HL-60 (cell line): ENCODE data around the gene TMEM63B.

Experiments used
- GABPA ChIP-seq: IDR thresholded peaks from 2 replicates; pipeline ENCODE4 v1.6.1; 2012; ENCODE audit warnings: low read depth
- POLR2AphosphoS5 ChIP-seq: IDR thresholded peaks from 2 replicates; pipeline ENCODE4 v1.6.1; 2012; ENCODE audit warnings: low read depth
- TF ChIP-seq, protein P1 (sequence below): IDR thresholded peaks from one replicate; pipeline ENCODE4 v1.5.1; 2011; ENCODE audit warnings: low read length, control low read depth, inconsistent platforms; ENCODE audit not compliant: insufficient read depth
- TF ChIP-seq, protein P2 (sequence below): IDR thresholded peaks from 2 replicates; pipeline ENCODE4 v1.6.1; 2012; ENCODE audit warnings: low read depth; ENCODE audit not compliant: insufficient replicate concordance

GRCh38 chr6:44198684-44199083, 71.3 kb downstream of the TMEM63B start:
- TF ChIP-seq, protein P1, sequence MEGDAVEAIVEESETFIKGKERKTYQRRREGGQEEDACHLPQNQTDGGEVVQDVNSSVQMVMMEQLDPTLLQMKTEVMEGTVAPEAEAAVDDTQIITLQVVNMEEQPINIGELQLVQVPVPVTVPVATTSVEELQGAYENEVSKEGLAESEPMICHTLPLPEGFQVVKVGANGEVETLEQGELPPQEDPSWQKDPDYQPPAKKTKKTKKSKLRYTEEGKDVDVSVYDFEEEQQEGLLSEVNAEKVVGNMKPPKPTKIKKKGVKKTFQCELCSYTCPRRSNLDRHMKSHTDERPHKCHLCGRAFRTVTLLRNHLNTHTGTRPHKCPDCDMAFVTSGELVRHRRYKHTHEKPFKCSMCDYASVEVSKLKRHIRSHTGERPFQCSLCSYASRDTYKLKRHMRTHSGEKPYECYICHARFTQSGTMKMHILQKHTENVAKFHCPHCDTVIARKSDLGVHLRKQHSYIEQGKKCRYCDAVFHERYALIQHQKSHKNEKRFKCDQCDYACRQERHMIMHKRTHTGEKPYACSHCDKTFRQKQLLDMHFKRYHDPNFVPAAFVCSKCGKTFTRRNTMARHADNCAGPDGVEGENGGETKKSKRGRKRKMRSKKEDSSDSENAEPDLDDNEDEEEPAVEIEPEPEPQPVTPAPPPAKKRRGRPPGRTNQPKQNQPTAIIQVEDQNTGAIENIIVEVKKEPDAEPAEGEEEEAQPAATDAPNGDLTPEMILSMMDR = no peak
- no peak for TF ChIP-seq POLR2AphosphoS5
- TF ChIP-seq GABPA = no peak
- TF ChIP-seq, protein P2, sequence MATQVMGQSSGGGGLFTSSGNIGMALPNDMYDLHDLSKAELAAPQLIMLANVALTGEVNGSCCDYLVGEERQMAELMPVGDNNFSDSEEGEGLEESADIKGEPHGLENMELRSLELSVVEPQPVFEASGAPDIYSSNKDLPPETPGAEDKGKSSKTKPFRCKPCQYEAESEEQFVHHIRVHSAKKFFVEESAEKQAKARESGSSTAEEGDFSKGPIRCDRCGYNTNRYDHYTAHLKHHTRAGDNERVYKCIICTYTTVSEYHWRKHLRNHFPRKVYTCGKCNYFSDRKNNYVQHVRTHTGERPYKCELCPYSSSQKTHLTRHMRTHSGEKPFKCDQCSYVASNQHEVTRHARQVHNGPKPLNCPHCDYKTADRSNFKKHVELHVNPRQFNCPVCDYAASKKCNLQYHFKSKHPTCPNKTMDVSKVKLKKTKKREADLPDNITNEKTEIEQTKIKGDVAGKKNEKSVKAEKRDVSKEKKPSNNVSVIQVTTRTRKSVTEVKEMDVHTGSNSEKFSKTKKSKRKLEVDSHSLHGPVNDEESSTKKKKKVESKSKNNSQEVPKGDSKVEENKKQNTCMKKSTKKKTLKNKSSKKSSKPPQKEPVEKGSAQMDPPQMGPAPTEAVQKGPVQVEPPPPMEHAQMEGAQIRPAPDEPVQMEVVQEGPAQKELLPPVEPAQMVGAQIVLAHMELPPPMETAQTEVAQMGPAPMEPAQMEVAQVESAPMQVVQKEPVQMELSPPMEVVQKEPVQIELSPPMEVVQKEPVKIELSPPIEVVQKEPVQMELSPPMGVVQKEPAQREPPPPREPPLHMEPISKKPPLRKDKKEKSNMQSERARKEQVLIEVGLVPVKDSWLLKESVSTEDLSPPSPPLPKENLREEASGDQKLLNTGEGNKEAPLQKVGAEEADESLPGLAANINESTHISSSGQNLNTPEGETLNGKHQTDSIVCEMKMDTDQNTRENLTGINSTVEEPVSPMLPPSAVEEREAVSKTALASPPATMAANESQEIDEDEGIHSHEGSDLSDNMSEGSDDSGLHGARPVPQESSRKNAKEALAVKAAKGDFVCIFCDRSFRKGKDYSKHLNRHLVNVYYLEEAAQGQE = no peak
